GM19395 (cell line): ENCODE data around the gene STAG1.
"Not testable (repeated sequence)": the region's sequence is repeated elsewhere in the genome, so short reads cannot be mapped to it uniquely, and the experiment has no call there.

Source experiments
- ATAC-seq: cut with Tn5 transposase; IDR thresholded peaks from one replicate; pipeline ENCODE4 v1.9.1; 2021; ENCODE audit warnings: mild to moderate bottlenecking, moderate library complexity; ENCODE audit not compliant: unreplicated experiment

The STAG1 gene

GRCh38 chr3:136752172-136752421 is at the start of gene STAG1:
STAG1 (minus strand) TSS chr3:136752378; CDS start chr3:136630898, 121,480 bp downstream.
- no peak for ATAC-seq

- ATAC-seq = not testable (repeated sequence)
Observed at GRCh38 chr3:136801146-136801545, 49.0 kb upstream of the STAG1 start.

- no peak for ATAC-seq
Observed at GRCh38 chr3:136792556-136793330, 40.6 kb upstream of the STAG1 start.

GRCh38 chr3:136790786-136791185 is 38.6 kb upstream of the STAG1 start:
- no peak for ATAC-seq

GRCh38 chr3:136789976-136790375 is 37.8 kb upstream of the STAG1 start:
- no peak for ATAC-seq

- ATAC-seq = no peak
Observed at GRCh38 chr3:136788154-136788553, 36.0 kb upstream of the STAG1 start.

- ATAC-seq = peak; percentile 87
Observed at GRCh38 chr3:136787349-136787748, 35.2 kb upstream of the STAG1 start.

GRCh38 chr3:136783708-136784191 is 31.6 kb upstream of the STAG1 start:
- no peak for ATAC-seq

- ATAC-seq = no peak
Observed at GRCh38 chr3:136780741-136781140, 28.6 kb upstream of the STAG1 start.

GRCh38 chr3:136778865-136779264 is 26.7 kb upstream of the STAG1 start:
- no peak for ATAC-seq

- no peak for ATAC-seq
Observed at GRCh38 chr3:136772709-136773108, 20.5 kb upstream of the STAG1 start.

GRCh38 chr3:136758160-136759102 is 6.3 kb upstream of the STAG1 start:
- not testable (repeated sequence) for ATAC-seq

- ATAC-seq = no peak
Observed at GRCh38 chr3:136755192-136755591, 3.0 kb upstream of the STAG1 start.

- no peak for ATAC-seq
Observed at GRCh38 chr3:136753326-136753939, 1.3 kb upstream of the STAG1 start.

GRCh38 chr3:136752422-136753325 is 496 bp upstream of the STAG1 start:
- peak; percentile 86 for ATAC-seq

- ATAC-seq = peak; percentile 15
Observed at GRCh38 chr3:136751316-136752171, 634 bp downstream of the STAG1 start.

- ATAC-seq = no peak
Observed at GRCh38 chr3:136750897-136751315, 1.3 kb downstream of the STAG1 start.

- ATAC-seq = no peak
Observed at GRCh38 chr3:136750209-136750896, 1.8 kb downstream of the STAG1 start.

GRCh38 chr3:136749602-136750001 is 2.6 kb downstream of the STAG1 start:
- ATAC-seq = not testable (repeated sequence)
